ENCODE data around the gene MEGF8.

Gene MEGF8

DNA sequence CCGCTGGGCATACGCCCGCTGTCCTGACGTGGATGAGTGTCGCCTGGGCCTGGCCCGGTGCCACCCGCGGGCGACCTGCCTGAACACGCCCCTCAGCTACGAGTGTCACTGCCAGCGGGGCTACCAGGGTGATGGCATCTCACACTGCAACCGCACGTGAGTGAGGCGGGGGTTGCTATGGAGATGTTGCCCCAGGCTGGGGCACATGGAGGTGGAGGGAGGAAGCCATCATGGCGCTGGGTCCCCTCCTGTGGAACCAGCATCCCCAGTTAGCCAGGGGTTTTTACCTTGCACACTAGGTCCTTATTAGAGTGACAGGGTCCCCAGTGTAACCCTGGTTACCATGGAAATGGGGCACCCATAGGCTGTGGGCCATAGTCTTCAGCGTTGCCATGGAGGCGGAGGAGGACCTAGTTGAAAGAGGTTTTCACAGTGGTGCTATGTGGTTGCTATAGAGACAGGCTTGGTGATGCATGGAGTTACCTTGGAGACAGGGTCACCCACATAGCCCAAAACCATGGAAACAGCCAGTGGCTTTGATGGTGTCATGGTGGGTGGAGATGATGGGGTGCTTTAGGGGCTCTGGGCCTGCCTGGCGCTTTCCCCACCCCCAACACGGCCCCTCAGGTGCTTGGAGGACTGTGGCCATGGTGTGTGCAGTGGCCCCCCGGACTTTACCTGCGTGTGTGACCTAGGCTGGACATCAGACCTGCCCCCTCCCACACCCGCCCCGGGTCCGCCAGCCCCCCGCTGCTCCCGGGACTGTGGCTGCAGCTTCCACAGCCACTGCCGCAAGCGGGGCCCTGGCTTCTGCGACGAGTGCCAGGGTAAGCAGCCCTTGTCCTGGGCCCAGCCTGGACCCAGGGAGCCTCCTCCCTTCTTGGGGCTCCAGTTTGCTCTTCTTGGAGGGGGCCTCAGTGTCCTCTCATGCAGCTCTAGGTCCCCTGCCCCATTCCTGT is 27.1 kb downstream of the MEGF8 start:
- TF ChIP-seq, protein P1, sequence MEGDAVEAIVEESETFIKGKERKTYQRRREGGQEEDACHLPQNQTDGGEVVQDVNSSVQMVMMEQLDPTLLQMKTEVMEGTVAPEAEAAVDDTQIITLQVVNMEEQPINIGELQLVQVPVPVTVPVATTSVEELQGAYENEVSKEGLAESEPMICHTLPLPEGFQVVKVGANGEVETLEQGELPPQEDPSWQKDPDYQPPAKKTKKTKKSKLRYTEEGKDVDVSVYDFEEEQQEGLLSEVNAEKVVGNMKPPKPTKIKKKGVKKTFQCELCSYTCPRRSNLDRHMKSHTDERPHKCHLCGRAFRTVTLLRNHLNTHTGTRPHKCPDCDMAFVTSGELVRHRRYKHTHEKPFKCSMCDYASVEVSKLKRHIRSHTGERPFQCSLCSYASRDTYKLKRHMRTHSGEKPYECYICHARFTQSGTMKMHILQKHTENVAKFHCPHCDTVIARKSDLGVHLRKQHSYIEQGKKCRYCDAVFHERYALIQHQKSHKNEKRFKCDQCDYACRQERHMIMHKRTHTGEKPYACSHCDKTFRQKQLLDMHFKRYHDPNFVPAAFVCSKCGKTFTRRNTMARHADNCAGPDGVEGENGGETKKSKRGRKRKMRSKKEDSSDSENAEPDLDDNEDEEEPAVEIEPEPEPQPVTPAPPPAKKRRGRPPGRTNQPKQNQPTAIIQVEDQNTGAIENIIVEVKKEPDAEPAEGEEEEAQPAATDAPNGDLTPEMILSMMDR (IDR thresholded peaks at IDR 0.05; ENCODE audit: low read depth, low read length): no peak
- no peak overlapping the region for H3K4me3 ChIP-seq (ENCODE audit: low read depth, low read length)

DNA sequence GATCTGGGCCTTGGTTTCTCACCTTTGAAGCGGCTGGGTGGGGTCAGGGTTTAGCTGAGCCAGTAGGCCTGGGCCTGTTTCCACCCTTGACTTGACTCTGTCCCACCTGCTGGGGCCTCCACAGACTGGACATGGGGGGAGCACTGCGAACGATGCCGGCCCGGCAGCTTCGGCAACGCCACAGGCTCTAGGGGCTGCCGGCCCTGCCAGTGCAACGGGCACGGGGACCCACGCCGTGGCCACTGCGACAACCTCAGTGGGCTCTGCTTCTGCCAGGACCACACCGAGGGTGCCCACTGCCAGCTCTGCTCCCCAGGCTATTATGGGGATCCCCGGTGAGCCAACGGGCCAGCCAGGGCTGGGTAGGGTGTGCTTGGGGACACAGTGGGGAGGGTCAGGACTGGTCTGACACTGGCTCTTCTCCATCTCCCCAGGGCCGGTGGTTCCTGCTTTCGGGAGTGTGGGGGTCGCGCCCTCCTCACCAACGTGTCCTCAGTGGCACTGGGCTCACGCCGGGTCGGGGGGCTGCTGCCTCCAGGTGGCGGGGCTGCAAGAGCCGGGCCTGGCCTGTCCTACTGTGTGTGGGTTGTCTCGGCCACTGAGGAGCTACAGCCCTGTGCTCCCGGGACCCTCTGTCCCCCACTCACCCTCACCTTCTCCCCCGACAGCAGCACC is 28.0 kb downstream of the MEGF8 start:
- TF ChIP-seq, protein P1 (IDR thresholded peaks at IDR 0.05; ENCODE audit: low read depth, low read length): no peak
- H3K4me3 ChIP-seq (ENCODE audit: low read depth, low read length): no peak overlapping the region

DNA sequence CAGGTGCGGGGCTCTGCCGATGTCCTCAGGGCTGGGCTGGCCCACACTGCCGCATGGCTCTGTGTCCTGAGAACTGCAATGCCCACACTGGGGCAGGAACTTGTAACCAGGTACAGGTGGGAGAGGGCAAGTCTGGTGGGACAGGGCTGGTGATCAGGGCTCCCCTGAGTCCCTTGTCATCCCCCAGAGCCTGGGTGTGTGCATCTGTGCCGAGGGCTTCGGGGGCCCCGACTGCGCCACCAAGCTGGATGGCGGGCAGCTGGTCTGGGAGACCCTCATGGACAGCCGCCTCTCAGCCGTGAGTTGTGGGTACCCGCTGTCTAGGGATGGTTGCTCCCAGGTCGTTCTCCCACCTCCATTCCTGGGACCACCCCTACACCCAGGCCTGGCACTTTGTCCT is 30.5 kb downstream of the MEGF8 start:
- TF ChIP-seq, protein P1 (IDR thresholded peaks at IDR 0.05; ENCODE audit: low read depth, low read length): no peak
- H3K4me3 ChIP-seq (ENCODE audit: low read depth, low read length): no peak overlapping the region

DNA sequence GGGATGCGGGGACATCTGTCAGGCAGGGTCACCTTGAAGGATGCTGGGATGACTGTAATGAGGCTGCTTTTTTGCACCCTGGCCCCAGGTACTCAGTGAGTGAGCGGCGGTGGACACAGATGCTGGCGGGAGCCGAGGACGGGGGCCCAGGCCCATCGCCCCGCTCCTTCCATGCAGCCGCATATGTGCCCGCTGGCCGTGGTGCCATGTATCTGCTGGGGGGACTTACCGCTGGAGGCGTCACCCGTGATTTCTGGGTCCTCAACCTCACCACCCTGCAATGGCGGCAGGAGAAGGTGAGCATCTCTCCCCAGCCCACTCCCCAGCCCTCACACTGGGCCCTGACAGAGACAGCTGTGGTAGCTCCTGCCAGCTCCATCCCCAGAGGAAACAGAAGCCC is 31.3 kb downstream of the MEGF8 start:
- no peak overlapping the region for H3K4me3 ChIP-seq (ENCODE audit: low read depth, low read length)
- TF ChIP-seq, protein P1 (IDR thresholded peaks at IDR 0.05; ENCODE audit: low read depth, low read length): no peak

DNA sequence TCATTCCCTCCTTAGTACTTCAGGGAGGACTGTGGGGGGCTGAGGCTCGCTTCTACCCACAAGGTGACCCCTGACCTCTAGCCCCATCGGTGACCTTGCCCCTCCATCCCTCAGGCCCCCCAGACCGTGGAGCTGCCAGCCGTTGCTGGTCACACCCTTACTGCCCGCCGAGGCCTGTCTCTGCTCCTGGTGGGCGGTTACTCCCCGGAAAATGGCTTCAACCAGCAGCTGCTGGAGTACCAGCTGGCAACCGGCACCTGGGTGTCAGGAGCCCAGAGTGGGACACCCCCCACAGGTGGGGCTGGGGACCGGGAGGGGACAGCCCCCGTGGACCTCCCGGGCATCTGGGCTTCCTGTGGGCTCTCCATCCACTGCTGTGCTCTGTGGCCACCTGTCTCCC is 31.9 kb downstream of the MEGF8 start:
- H3K4me3 ChIP-seq (ENCODE audit: low read depth, low read length): no peak overlapping the region
- TF ChIP-seq, protein P1 (IDR thresholded peaks at IDR 0.05; ENCODE audit: low read depth, low read length): no peak

DNA sequence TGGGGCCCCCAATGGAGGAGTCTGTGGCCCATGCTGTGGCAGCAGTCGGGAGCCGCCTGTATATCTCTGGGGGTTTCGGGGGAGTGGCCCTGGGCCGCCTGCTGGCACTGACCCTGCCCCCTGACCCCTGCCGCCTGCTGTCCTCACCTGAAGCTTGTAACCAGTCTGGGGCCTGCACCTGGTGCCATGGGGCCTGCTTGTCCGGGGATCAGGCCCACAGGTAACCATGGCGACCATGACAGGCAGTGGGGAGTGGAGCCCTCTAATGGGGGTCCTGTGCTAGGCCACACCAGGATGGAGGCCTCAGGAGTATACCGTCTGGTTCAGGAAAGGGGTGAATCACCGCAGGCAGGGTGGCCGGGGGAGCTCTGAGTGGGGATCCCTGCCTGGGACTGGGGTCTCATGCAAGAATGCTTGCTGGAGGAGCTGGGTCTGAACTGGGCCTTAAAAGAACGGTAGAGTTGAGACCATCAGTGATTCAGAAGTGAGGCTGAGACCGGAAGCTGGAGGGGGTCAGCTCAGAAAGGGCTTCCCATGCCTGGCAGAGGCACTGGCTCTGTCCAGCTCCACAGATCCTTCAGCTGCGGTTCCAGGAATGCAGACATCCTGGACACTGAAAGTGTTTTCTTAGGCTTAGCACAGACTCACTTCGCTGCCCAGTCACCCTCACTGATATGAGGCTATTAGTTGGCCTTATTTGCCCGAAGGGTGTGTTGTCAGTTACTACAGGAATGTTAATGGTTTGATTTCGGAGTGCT is 35.5 kb downstream of the MEGF8 start:
- H3K4me3 ChIP-seq (ENCODE audit: low read depth, low read length): no peak overlapping the region
- TF ChIP-seq, protein P1 (IDR thresholded peaks at IDR 0.05; ENCODE audit: low read depth, low read length): no peak
